ENCODE measurements around the gene ASTN1.

DNA sequence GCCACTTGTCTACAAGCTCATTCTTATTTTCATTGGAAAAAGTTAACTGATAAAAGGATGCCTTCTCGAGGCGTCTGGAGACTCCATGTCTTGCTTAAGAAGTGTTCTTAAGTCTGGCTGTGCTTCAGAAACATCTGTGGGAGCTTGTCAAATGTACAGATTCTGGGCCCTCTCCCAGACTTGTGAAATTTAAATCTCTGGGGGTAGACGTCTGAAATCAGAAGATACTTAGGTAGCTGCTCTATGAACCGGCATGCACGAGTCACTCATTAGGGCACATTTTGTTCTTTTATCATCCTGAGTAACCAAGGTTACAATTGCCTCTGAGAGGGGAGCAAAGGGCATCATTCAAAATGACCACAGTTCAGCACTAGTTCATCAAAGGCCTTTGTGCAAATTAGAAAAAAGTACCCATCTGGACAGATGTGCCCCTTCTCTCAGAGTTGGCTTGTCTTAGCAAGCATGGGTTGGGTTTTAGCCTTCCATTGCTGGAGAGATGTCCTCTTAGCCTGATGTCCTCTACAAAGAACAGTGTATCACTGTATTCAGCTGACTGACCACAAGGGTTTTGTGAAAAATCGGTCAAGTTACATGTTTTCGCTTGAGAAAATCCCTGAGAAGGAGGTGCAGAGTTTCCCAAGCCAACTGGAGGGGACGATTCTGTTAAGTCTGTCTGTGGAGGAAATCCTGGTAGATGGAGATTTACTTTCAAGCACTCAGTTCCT is 156.9 kb downstream of the ASTN1 start:
- no peak for TF ChIP-seq POLR2AphosphoS5 (IDR thresholded peaks at IDR 0.05; ENCODE audit: low read depth, low read length)
- no peak for TF ChIP-seq TAF1 (IDR thresholded peaks at IDR 0.05; ENCODE audit: borderline replicate concordance, insufficient read depth, low read length)
